Hepatocyte (in vitro differentiated cells): Measurements from ENCODE around the gene STK32B. TPM values are rescaled to one million over a fixed set of nuclear protein-coding genes. Genes with fewer than 3 reads are reported as not detected.

Experiments
- DNase-seq: peaks from one replicate; pipeline ENCODE4 v3.0.0-alpha.2; 2016; ENCODE audit warnings: low spot score
- H2AFZ ChIP-seq: fragments of 200-600 bp; sonication (generic); 2 replicates; pipeline ENCODE4 v1.6.0; 2016; ENCODE audit warnings: antibody characterized with exemption, mild to moderate bottlenecking
- H3K27ac ChIP-seq: fragments of 200-600 bp; sonication (generic); 2 replicates; pipeline ENCODE4 v1.5.1; 2016; ENCODE audit warnings: mild to moderate bottlenecking
- H3K27me3 ChIP-seq: fragments of 200-600 bp; sonication (generic); 2 replicates; pipeline ENCODE4 v1.6.1; 2016
- H3K36me3 ChIP-seq: fragments of 200-600 bp; sonication (generic); replicated peaks from 2 replicates; pipeline ENCODE4 v1.5.1; 2016; ENCODE audit warnings: low read depth; ENCODE audit not compliant: insufficient read depth
- H3K4me1 ChIP-seq: fragments of 200-600 bp; sonication (generic); 2 replicates; pipeline ENCODE4 v1.5.1; 2016; ENCODE audit warnings: mild to moderate bottlenecking, moderate library complexity; ENCODE audit not compliant: insufficient read depth
- H3K4me2 ChIP-seq: fragments of 200-600 bp; sonication (generic); 2 replicates; pipeline ENCODE4 v1.6.0; 2016
- H3K4me3 ChIP-seq: fragments of 200-600 bp; sonication (generic); 2 replicates; pipeline ENCODE4 v1.5.1; 2016; ENCODE audit warnings: mild to moderate bottlenecking
- H3K79me2 ChIP-seq: fragments of 200-600 bp; sonication (generic); 2 replicates; pipeline ENCODE4 v1.6.0; 2017; ENCODE audit warnings: mild to moderate bottlenecking
- H3K9me2 ChIP-seq: fragments of 200-600 bp; sonication (generic); replicated peaks from 2 replicates; pipeline ENCODE4 v1.6.0; 2017; ENCODE audit warnings: mild to moderate bottlenecking; ENCODE audit not compliant: insufficient read depth
- H3K9me3 ChIP-seq: fragments of 200-600 bp; sonication (generic); 2 replicates; pipeline ENCODE4 v1.5.1; 2016; ENCODE audit warnings: low read depth, mild to moderate bottlenecking
- H4K20me1 ChIP-seq: fragments of 200-600 bp; sonication (generic); 2 replicates; pipeline ENCODE4 v1.6.0; 2016; ENCODE audit warnings: mild to moderate bottlenecking; ENCODE audit not compliant: insufficient read depth, poor library complexity, severe bottlenecking
- CTCF ChIP-seq: fragments of 200-600 bp; sonication (generic); IDR thresholded peaks from 2 replicates; pipeline ENCODE4 v1.5.1; 2016; ENCODE audit warnings: antibody characterized with exemption, mild to moderate bottlenecking; ENCODE audit not compliant: poor library complexity
- EZH2 ChIP-seq: fragments of 200-600 bp; sonication (generic); IDR thresholded peaks from 2 replicates; pipeline ENCODE4 v1.6.1; 2016; ENCODE audit warnings: antibody characterized with exemption, mild to moderate bottlenecking, borderline replicate concordance
- EZH2phosphoT487 ChIP-seq: fragments of 200-600 bp; sonication (generic); IDR thresholded peaks from one replicate; pipeline ENCODE4 v1.6.1; 2018; ENCODE audit warnings: antibody characterized with exemption, mild to moderate bottlenecking, low read depth, moderate library complexity; ENCODE audit not compliant: unreplicated experiment, severe bottlenecking
- WGBS: methylation state at CpG from one replicate; pipeline ENCODE4 v1.1.6; 2016; ENCODE audit warnings: low lambda C conversion rate; ENCODE audit errors: missing lambda C conversion rate; 5-methylcytosine and 5-hydroxymethylcytosine counted together
- polyA plus RNA-seq: library from polyadenylated mRNA; unstranded; fragments of >200 nt; fragmentation: Nextera tagmentation; extraction: Ambion mirVana; gene quantifications from 2 replicates; pipeline ENCODE4 v1.2.1, GENCODE V29; 2016
- total RNA-seq: library from RNA; depleted of rRNA; stranded (reverse); fragments of >200 nt; gene quantifications from 2 replicates; pipeline ENCODE4 v1.2.3, GENCODE V29; 2014

The STK32B gene
- total and polyA plus RNA-seq, 2 experiments from 2014 or later = 0.51 to 1.6 TPM

- no peak overlapping the region for H3K4me3 ChIP-seq
- 78% methylated on average over 14 of the region's 14 CpGs for WGBS
- no peak for DNase-seq
- no peaks in the 10 kb centered on the region for H3K79me2 ChIP-seq
- TF ChIP-seq EZH2 (no peak), CTCF (no peak), EZH2phosphoT487 (no peak)
- no peaks in the 10 kb centered on the region for H3K4me1 ChIP-seq
- no peak overlapping the region for H3K27ac ChIP-seq
- no peaks in the 10 kb centered on the region for H3K27me3 ChIP-seq
- H4K20me1 ChIP-seq = no peaks in the 10 kb centered on the region
- H3K9me3 ChIP-seq = no peaks in the 10 kb centered on the region
- no peaks in the 10 kb centered on the region for H3K9me2 ChIP-seq
- no peak overlapping the region for H3K4me2 ChIP-seq
- H3K36me3 ChIP-seq = no peaks in the 10 kb centered on the region
- H2AFZ ChIP-seq = no peak overlapping the region
Measured at GRCh38 chr4:5186271-5187064, 135.2 kb downstream of the STK32B start.

- DNase-seq = no peak
- no peaks in the 10 kb centered on the region for H3K36me3 ChIP-seq
- H3K9me3 ChIP-seq = no peaks in the 10 kb centered on the region
- no peaks in the 10 kb centered on the region for H3K27me3 ChIP-seq
- H2AFZ ChIP-seq = no peak overlapping the region
- no peaks in the 10 kb centered on the region for H3K4me1 ChIP-seq
- no peaks in the 10 kb centered on the region for H4K20me1 ChIP-seq
- 90% methylated on average over 10 of the region's 10 CpGs for WGBS
- H3K4me2 ChIP-seq = no peak overlapping the region
- no peak overlapping the region for H3K27ac ChIP-seq
- H3K79me2 ChIP-seq = no peaks in the 10 kb centered on the region
- TF ChIP-seq CTCF = no peak
- no peak for TF ChIP-seq EZH2phosphoT487
- TF ChIP-seq EZH2 = no peak
- H3K9me2 ChIP-seq = no peaks in the 10 kb centered on the region
- no peak overlapping the region for H3K4me3 ChIP-seq
Measured at GRCh38 chr4:5188130-5188529, 136.8 kb downstream of the STK32B start.

- H4K20me1 ChIP-seq = no peaks in the 10 kb centered on the region
- 84% methylated on average over 6 of the region's 6 CpGs for WGBS
- H3K9me3 ChIP-seq = no peaks in the 10 kb centered on the region
- no peaks in the 10 kb centered on the region for H3K9me2 ChIP-seq
- H3K27me3 ChIP-seq = no peaks in the 10 kb centered on the region
- no peak overlapping the region for H3K4me2 ChIP-seq
- no peak for DNase-seq
- TF ChIP-seq CTCF = no peak
- no peak for TF ChIP-seq EZH2
- TF ChIP-seq EZH2phosphoT487 = no peak
- H3K4me3 ChIP-seq = no peak overlapping the region
- no peak overlapping the region for H2AFZ ChIP-seq
- no peaks in the 10 kb centered on the region for H3K4me1 ChIP-seq
- H3K79me2 ChIP-seq = no peaks in the 10 kb centered on the region
- no peaks in the 10 kb centered on the region for H3K36me3 ChIP-seq
- H3K27ac ChIP-seq = no peak overlapping the region
Measured at GRCh38 chr4:5191831-5192230, 140.6 kb downstream of the STK32B start.
